GM21528 (cell line): ENCODE results near the gene ADD3.
"Not testable (repeated sequence)": the region's sequence is repeated elsewhere in the genome, so short reads cannot be mapped to it uniquely, and the experiment has no call there.

Experiments used
- ATAC-seq: cut with Tn5 transposase; IDR thresholded peaks from one replicate; pipeline ENCODE4 v1.9.1; 2021; ENCODE audit warnings: mild to moderate bottlenecking, moderate library complexity; ENCODE audit not compliant: unreplicated experiment, low FRiP score

The ADD3 gene

DNA sequence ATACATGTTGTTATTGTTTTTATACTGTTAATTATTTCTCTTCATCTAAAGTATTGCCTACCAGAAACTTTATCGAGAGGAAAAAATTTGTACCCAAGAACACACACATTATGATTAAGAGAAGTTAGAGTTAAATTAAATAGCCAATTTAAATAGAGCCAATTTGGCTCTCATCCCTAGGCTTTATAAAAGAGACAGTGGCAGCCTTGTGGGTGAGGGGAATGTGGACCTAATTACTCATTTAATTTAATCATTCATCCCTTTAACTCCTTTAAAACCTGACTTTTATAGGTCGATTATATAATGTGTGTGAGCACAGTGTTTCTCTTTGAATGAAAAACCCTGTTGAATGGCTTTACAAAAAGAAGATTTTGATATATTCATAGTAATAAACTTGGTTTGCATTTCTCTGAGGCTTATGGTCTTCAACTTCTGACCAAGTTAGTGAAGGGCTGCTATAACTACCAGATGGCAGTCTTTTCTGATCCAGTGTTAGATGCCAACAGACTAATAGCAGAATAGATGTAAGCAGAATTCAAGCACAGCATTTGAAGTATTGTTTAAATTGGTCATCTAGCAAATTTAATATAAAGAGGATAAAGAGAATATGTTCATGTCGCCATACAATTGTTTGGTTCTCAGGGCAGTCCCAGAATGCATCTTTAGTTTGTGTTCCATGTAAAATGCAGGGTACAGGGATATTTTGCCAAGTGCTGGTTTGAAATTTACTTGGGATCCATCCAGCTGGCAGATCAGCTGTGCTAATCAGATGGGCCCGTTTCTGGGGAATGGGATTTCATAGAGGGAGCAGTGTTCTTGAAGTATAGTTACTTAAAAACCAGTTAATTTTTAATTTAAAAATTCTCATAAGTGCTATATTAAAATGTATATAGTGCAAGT lies 25.3 kb downstream of the ADD3 start:
- no peak for ATAC-seq

DNA sequence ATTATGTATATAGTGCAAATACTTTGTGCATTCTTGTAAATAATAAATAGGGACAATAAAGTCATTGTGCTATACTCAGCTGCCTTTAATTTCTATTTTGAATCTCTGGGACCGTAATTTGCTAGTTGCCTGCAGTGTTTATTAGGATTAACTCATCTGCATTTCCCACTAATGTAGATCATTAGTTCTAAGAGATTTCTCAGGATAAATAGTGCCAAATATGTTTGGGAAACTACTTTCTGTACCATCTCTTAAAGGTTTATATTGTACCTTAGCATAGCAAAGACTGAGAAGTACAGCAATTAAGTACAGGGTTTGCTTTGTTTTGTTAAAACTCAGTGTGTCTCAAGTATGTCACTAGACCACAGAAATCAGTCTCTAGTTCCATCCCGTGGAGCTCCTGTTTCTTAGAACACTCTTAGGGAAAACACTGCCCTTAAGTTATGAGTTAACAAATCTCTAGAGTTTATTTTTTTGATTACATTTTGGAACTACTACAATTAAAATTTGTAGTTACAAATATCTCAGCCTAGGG lies 26.0 kb downstream of the ADD3 start:
- ATAC-seq: no peak

- no peak for ATAC-seq
These were observed 26.8 kb downstream of the ADD3 start for GRCh38 chr10:110034596-110034995.

DNA sequence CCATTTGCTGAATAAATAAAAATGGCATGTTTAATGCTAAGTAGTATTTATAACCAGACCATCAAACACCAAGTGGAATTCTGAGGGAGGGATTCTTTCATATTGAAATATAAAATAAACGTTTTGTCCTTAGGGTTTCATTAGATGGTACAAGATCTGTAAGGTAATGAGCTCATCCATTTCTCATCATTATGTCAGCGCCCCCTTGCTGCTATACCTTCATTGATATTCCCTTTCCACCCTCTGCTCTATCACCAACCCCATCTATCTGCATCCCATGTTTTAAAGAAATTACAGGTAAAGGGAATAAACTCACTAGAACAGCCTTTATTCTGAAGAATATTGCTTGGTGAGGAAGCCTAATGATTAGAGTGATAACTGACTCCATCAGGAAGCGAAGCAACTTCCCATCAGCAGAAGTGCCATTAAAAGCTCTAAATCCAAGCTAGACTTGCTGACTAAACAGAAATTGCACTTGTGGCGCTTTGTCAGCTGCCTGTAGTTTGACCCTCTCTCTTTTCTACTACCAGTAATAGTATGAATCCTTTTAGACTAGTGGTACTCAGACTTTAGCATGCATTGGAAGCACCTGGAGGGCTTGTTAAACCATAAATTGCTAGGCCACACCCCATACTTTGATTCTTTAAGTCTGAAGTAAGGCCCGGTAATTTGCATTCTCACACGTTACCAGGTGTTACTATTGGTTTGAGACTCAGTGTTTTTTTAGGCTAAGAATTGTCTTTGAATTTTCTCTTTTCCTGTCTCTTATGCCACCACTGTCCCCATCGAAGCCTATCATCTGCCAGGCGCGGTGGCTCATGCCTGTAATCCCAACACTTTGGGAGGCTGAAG lies 27.5 kb downstream of the ADD3 start:
- no peak for ATAC-seq

GRCh38 chr10:110036640-110037039 lies 28.9 kb downstream of the ADD3 start:
- peak; percentile 75 for ATAC-seq

DNA sequence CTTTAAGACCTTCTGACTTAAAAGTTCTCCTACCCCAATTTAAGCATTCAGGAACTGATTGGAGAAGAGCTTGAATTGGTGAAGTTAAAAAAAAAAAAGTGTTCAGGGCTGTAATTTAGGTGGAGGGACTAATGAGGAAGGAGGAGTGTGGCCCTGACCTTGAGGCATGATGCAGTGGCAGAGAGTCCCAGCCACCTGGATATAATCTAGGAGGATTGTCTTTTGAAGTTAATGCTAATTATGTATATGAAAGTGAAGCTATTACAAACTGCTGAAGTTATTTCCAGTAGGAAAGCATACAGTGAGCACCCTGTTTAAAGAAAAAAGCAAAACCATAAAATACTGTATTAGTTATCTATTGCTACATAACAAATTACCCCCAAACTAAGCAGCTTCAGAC lies 31.5 kb downstream of the ADD3 start:
- no peak for ATAC-seq

DNA sequence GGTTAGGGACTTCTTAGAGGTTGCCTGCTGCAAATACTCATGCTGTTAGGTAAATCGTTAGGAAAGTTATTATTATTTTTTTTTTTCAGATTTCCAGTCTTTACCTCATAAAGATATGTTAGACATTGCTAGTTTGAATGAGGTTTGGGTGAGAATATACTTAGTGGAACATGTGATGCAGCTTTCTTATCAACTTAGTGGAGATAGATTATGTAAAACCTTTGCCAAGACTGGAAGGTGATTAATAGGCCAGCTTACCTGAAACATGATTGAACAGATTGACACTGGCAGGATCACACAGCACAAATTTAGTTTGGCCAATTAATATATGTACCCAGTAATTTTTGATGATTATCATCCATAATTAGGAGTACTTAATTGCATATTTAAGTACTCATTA lies 32.3 kb downstream of the ADD3 start:
- no peak for ATAC-seq

GRCh38 chr10:110040767-110041478 lies 33.1 kb downstream of the ADD3 start:
- no peak for ATAC-seq

DNA sequence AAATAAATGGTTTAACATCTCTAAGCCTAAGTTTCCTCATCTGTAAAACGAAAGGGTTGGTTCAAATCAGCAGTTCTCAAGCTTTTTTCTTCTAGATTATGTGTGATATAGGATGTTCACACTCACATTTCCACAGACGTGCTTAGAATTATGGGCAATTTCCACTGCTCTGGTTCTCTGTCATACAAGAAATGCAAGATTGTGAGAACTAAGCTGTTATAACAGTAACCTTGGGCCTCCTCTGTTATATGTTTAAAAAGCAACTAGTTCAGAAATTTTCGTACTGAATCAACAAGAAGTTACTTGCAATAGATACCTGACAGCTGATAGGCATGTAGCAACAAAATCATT lies 33.7 kb downstream of the ADD3 start:
- ATAC-seq: no peak

GRCh38 chr10:110042181-110042580 lies 34.4 kb downstream of the ADD3 start:
- ATAC-seq: no peak

GRCh38 chr10:110042891-110043290 lies 35.1 kb downstream of the ADD3 start:
- ATAC-seq: no peak

GRCh38 chr10:110044681-110045080 lies 36.9 kb downstream of the ADD3 start:
- no peak for ATAC-seq

DNA sequence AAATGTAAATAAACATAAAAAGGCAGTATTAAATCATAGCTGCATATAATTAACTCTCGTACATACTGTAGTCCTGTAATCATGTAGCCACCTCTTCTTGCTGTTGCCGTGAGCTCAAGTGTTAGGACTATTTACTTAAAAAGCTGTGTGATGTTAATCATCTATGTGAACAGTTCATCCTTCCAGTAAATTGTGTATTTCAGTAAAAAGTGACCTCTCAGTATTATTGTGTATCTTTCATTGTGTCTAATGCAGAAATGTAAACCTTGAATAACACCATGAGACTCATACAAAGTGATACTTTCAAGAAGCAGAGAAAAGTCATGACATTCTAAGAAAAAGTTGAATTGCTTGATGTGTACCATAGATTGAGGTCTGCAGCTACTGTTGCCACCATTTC lies 38.0 kb downstream of the ADD3 start:
- ATAC-seq: no peak

- not testable (repeated sequence) for ATAC-seq
These were observed 40.4 kb downstream of the ADD3 start for GRCh38 chr10:110048145-110048544.

DNA sequence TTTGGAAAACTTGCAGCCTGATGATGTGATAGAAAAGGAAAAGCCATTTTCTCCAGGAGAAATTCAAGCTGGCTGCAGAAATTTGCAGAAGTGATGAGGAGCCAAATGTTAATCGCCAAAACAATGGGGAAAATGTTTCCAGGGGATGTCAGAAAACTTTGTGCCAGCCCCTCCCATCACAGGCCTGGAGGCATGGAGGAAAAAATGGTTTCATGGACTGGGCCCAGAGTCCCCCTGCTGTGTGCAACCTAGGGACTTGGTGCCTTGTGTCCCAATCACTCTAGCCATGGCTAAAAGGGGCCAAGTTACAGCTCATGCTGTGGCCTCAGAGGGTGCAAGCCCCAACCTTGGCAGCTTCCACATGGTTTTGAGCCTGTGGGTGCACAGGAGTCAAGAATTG lies 41.0 kb downstream of the ADD3 start:
- ATAC-seq: no peak

DNA sequence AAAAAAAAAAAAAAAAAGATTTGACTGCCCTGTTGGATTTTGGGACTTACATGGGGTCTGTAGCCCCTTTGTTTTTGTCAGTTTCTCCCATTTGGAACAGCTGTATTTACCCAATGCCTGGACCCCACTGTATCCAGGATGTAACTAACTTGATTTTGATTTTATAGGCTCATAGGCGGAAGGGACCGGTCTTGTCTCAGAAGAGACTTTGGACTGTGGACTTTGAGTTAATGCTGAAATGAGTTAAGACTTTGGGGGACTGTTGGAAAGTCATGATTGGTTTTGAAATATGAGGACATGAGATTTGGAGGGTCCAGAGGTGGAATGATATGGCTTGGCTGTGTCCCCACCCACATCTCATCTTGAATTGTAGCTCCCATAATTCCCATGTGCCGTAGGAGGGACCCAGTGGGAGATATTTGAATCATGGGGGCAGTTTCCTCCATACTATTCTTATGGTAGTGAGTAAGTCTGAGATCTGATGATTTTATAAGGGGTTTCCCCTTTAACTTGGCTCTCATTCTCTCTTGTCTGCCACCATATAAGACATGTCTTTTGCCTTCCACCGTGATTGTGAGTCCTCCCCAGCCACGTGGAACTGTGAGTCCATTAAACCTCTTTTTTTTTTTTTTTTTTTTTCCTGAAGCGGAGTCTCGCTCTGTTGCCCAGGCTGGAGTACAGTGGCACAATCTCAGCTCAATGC lies 42.3 kb downstream of the ADD3 start:
- ATAC-seq: not testable (repeated sequence)

DNA sequence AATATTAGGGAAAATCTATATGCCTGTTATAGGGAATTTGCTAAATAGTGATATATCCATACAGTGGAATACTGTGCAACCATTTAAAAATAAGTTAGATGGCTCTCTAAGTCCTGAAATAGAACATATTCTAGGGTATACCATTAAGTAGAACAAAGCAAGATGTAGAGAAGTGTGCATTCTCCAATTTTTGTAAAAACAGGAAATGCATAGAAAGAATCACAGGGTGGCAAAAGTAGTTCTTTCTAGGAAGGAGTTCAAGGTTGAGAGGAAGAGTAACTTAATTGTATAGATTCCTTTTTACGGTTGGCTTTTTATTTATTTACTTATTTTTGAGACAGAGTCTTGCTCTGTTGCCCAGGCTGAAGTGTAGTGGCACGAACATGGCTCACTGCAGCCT lies 43.7 kb downstream of the ADD3 start:
- no peak for ATAC-seq

DNA sequence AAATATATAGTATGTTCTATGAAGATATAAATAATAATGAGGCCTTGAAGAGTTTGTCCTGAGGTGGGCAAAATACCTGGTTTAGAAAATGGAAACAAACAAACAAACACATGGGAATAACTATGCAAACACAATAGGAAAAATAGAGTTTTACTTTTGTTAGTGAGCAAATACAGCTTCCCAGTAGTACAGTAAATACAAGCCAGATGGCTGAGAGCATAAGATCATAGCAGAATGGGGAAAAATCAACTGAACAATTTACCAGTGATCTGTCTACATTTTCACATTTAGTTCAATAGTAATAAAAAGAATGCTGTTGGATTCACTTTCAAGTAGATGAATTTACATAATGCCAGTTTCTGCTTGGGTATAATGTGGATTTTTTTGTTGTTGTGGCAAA lies 45.1 kb downstream of the ADD3 start:
- ATAC-seq: no peak

- no peak for ATAC-seq
These were observed 49.0 kb downstream of the ADD3 start for GRCh38 chr10:110056822-110057221.

GRCh38 chr10:110057456-110057855 lies 49.7 kb downstream of the ADD3 start:
- ATAC-seq: no peak
